ENCODE results near the gene LY9.

The LY9 gene

GRCh38 chr1:160789051-160789701 is 6.8 kb upstream of the LY9 start:
- peak overlapping the region; percentile 24 for H3K4me2 ChIP-seq (ENCODE audit: low read length)
- no peak overlapping the region for H3K4me3 ChIP-seq (ENCODE audit: low read length)
- no peaks in the 10 kb centered on the region for H3K79me2 ChIP-seq (ENCODE audit: control insufficient read depth, low read length)
- H3K27ac ChIP-seq (ENCODE audit: low read depth, low read length), result no peak overlapping the region
- H3F3A ChIP-seq (ENCODE audit: control insufficient read depth, insufficient read depth), result no peaks in the 10 kb centered on the region
- H4K20me1 ChIP-seq (ENCODE audit: control insufficient read depth, insufficient read depth, low read depth, low read length), result no peaks in the 10 kb centered on the region
- no peaks in the 10 kb centered on the region for H3K9me3 ChIP-seq (ENCODE audit: control insufficient read depth, insufficient read depth, low read length)
- H3K36me3 ChIP-seq (ENCODE audit: control insufficient read depth, low read length), result no peaks in the 10 kb centered on the region
- no peaks in the 10 kb centered on the region for H3K9me2 ChIP-seq (replicated peaks; ENCODE audit: control insufficient read depth, low read length)
- no peaks in the 10 kb centered on the region for H3K27me3 ChIP-seq (ENCODE audit: control insufficient read depth, low read length)
- TF ChIP-seq CTCF (IDR thresholded peaks at IDR 0.05; ENCODE audit: low read depth, low read length, poor library complexity, severe bottlenecking), result no peak
- no peak for TF ChIP-seq EZH2phosphoT487 (IDR thresholded peaks at IDR 0.05; ENCODE audit: borderline replicate concordance, low read length)
- H3K4me1 ChIP-seq (ENCODE audit: control insufficient read depth, low read length), result peaks cover 17% of the 10 kb centered on the region

- Histone ChIP-seq H3K79me2 (ENCODE audit: control insufficient read depth, low read length) (no peaks in the 10 kb centered on the region), H4K20me1 (ENCODE audit: control insufficient read depth, insufficient read depth, low read depth, low read length) (no peaks in the 10 kb centered on the region), H3F3A (ENCODE audit: control insufficient read depth, insufficient read depth) (no peaks in the 10 kb centered on the region), H3K4me3 (ENCODE audit: low read length) (0 out of 2 replicates have a peak overlapping the region, but pooled peaks have one; percentile 2), H3K9me3 (ENCODE audit: control insufficient read depth, insufficient read depth, low read length) (no peaks in the 10 kb centered on the region), H3K9me2 (replicated peaks; ENCODE audit: control insufficient read depth, low read length) (no peaks in the 10 kb centered on the region), H3K27ac (ENCODE audit: low read depth, low read length) (no peak overlapping the region), H3K4me1 (ENCODE audit: control insufficient read depth, low read length) (peaks cover 17% of the 10 kb centered on the region), H3K36me3 (ENCODE audit: control insufficient read depth, low read length) (no peaks in the 10 kb centered on the region), H3K4me2 (ENCODE audit: low read length) (peak overlapping the region; percentile 24), H3K27me3 (ENCODE audit: control insufficient read depth, low read length) (no peaks in the 10 kb centered on the region)
- TF ChIP-seq CTCF (IDR thresholded peaks at IDR 0.05; ENCODE audit: low read depth, low read length, poor library complexity, severe bottlenecking), result no peak
Measured at GRCh38 chr1:160789702-160790611, 6.0 kb upstream of the LY9 start.

GRCh38 chr1:160794376-160794775 is 1.6 kb upstream of the LY9 start:
- Histone ChIP-seq H3K4me2 (ENCODE audit: low read length) (no peak overlapping the region), H3K36me3 (ENCODE audit: control insufficient read depth, low read length) (no peaks in the 10 kb centered on the region), H3K9me3 (ENCODE audit: control insufficient read depth, insufficient read depth, low read length) (no peaks in the 10 kb centered on the region), H3K4me1 (ENCODE audit: control insufficient read depth, low read length) (peaks cover 36% of the 10 kb centered on the region), H3K4me3 (ENCODE audit: low read length) (no peak overlapping the region), H3K27me3 (ENCODE audit: control insufficient read depth, low read length) (no peaks in the 10 kb centered on the region), H3K79me2 (ENCODE audit: control insufficient read depth, low read length) (no peaks in the 10 kb centered on the region), H3K9me2 (replicated peaks; ENCODE audit: control insufficient read depth, low read length) (no peaks in the 10 kb centered on the region), H4K20me1 (ENCODE audit: control insufficient read depth, insufficient read depth, low read depth, low read length) (no peaks in the 10 kb centered on the region), H3K27ac (ENCODE audit: low read depth, low read length) (no peak overlapping the region), H3F3A (ENCODE audit: control insufficient read depth, insufficient read depth) (no peaks in the 10 kb centered on the region)
- TF ChIP-seq EZH2phosphoT487 (IDR thresholded peaks at IDR 0.05; ENCODE audit: borderline replicate concordance, low read length), result no peak
- TF ChIP-seq CTCF (IDR thresholded peaks at IDR 0.05; ENCODE audit: low read depth, low read length, poor library complexity, severe bottlenecking), result no peak
